GM19240 (cell line): Measurements from ENCODE around the gene CXorf65.

Experiments
- DNase-seq: peaks from one replicate; pipeline ENCODE4 v3.0.0; 2011; ENCODE audit warnings: low spot score; ENCODE audit not compliant: insufficient read length

CXorf65 gene

DNA sequence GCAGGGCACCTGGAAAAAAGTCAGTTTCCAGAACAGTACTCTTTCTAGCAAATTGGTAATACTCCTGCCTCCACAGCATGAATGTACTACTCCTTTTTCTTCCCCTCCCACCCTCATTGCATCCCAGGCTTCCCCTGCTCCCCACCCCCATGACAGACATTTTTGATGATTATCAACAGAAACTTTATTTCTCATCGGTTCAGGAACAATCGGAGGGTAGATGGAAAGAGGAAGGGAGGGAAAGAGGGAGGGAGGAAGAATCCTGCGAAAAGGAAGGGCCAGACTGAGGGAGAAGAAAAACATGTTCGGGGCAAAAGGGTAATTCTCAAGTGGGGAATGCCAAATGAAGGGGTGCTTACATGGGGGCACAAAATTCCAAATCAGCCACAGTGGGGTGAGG, 705 bp upstream of the CXorf65 start:
- no peak for DNase-seq

DNA sequence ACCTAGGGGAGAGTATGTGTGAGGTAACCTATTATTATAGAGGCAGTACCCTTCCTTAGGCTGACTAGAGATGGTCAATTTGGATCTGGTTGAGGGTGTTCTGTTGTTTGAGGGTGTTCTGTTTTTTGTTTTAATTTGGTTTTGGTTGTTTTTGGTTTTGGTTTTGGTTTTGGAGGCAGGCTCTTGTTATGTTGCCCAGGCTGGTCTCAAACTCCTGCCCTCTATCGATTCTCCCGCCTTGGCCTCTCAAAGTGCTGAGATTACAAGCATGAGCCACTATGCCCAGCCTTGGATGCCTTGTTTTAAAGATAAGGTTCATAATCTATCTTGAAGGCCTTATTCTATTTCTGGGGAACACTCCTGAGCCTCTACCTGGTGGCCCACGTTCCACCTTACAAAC, 912 bp downstream of the CXorf65 start:
- DNase-seq = no peak

DNA sequence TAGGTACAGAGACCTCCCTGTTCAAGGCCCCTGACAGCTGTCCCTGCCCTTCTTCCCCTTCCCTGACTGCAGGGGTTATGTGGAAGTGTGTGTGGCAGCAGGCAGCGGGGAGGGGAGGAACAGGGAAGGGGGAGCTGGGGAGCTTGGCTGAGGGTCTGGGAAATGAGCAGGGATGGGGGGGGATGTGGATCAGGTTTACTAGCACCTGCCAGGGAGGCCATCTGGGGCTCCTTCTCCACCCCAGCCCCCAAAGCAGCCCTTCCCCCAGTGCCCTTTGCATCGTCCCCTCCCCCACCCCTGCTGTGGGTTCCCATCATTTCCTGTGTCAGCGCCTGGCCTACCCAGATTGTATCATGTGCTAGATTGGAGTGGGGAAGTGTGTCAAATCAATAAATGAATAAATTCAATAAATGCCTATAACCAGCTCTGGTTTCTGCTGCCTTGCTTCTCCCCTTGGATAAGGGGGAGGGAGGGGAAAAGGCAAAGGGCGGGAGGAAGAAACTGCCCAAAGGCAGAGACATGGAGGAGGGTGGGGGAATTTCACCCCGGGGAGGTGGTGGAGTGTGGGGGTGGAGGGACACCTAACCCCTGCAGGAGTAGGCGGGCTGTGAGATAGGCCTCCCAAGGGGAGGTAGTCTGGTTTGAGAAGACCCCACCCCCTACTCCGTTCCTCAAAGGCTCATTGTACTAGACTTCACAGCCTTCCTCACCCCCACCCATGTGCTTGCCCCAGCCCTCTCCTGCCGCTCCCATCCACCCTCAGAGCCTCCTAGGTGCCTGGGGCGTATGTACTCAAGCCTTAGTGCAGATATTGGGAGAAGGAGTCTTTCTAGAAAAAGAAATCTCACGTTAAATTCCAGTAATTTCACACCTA, 3.2 kb downstream of the CXorf65 start:
- DNase-seq = no peak

DNA sequence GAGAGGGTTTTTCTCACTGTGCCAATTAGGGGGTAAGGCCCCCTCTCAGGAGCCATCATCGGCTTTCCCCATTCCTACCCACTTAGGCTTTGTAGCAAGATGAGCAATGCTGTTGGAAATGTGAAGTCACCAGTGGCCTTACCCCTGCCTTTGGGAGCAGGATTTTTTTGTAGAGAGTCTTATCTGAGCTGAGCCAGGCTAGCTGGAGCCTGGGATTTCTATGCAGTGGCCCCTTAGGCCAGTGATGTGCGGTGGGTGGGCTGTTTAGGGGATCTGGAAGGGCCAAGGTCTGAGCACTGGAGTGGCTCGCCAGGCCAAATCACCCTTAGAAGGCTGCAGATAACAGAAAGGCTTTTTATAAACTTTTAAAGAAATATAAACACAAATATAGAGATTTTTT, 4.2 kb downstream of the CXorf65 start:
- no peak for DNase-seq

DNA sequence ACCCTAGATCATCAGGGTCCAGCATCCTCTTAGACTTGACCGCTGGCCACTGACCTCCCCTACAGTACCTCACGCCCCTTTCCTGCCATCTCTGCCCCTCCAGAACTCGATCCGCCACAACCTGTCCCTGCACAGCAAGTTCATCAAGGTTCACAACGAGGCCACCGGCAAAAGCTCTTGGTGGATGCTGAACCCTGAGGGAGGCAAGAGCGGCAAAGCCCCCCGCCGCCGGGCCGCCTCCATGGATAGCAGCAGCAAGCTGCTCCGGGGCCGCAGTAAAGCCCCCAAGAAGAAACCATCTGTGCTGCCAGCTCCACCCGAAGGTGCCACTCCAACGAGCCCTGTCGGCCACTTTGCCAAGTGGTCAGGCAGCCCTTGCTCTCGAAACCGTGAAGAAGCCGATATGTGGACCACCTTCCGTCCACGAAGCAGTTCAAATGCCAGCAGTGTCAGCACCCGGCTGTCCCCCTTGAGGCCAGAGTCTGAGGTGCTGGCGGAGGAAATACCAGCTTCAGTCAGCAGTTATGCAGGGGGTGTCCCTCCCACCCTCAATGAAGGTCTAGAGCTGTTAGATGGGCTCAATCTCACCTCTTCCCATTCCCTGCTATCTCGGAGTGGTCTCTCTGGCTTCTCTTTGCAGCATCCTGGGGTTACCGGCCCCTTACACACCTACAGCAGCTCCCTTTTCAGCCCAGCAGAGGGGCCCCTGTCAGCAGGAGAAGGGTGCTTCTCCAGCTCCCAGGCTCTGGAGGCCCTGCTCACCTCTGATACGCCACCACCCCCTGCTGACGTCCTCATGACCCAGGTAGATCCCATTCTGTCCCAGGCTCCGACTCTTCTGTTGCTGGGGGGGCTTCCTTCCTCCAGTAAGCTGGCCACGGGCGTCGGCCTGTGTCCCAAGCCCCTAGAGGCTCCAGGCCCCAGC, 5.7 kb downstream of the CXorf65 start:
- no peak for DNase-seq

DNA sequence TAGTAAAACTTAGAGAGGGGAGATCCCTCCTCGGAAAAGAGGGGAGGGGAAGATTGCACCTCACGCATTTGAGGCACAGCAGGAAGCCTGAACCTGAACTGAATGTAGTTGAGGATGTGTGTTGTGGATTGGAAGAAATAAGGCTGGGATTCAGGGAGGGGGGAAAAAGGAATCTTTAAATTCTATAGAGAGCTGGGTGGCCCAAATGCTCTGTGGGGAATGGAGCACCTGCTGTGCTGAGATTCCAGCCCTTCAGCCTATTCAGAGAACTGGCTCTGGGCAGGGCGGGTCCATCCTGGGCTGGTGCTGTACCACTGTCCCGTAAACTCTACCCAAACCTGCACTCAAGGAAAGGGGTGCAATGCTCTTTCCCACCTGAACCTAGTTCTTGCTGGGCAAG, 6.8 kb downstream of the CXorf65 start:
- no peak for DNase-seq

DNA sequence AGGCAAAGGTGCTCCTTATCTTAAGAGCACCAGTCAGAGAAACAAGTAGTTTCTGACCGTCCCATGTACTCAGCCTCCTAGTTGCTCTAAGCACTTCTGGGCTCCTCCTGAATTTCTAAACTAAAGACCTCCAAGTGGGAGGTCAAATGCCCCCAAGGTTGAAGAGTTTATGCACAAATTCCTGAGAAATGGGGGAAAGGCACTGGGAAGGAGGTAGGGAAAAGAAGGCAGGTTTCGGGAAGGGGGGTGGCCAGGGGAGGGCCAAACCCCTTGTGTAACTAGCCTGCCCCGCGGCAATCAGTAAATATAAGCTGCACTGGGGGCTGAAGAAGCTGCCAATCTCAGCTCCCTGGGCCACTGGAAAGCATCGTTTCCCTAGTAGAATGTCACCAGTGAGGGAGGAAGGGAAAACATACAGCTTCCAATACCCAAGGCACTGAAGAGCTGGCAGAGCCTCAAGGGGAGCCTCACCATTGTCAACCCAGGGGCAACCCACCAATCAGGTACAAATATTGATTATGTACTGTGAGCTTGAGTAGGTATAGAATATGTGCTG, 7.5 kb downstream of the CXorf65 start:
- no peak for DNase-seq

DNA sequence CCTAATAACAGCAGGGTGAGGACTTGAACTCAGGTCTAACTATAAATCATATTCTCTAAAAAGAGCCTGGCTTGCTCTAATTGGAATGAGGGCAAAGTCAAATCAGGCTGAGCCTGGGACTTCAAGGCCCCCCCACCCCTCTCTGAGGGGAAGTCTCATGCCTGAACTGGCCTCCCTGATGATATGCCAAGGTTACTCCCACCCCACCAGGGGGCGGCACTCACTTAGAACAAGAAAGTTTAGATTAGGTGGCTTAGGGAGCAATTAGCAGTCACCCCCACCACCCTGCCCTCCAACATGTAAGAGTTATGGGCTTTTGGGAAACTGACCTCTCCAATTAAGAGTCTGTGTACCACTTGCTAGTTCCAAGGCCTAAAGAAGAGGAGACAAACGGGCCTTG, 8.2 kb downstream of the CXorf65 start:
- no peak for DNase-seq

DNA sequence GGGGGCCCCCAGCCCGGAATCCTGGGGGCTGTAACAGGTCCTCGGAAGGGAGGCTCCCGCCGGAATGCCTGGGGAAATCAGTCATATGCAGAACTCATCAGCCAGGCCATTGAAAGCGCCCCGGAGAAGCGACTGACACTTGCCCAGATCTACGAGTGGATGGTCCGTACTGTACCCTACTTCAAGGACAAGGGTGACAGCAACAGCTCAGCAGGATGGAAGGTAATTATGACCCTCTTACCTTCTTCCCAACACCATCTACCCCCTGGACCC, 9.8 kb downstream of the CXorf65 start:
- DNase-seq = no peak

DNA sequence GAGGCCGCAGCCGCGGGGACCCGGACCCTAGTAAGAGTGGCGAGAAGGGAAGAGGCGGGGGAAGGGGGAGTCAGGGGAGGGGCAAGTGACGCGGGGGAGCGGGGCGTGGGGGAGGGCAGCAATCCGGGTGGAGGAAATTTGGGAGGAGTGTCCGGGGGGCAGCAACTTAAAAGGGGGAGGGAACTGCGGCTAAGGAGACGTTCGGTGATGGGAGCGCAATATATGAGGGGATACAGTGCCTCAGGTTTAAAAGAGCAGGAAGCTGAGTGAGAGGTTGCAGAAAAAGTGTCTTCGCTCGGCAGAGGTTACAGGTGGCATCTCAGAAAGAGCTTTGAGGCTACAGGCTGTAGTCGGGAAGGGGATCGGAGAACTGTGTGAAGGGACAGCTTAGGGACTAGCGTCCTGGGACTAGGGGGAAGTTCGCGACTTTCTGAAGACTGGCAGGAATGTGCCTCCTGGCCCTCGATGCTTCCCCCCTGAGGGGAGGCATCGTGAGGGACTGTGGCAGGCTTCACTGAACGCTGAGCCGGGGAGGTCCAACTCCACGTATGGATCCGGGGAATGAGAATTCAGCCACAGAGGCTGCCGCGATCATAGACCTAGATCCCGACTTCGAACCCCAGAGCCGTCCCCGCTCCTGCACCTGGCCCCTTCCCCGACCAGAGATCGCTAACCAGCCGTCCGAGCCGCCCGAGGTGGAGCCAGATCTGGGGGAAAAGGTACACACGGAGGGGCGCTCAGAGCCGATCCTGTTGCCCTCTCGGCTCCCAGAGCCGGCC, 10.4 kb downstream of the CXorf65 start:
- DNase-seq = no peak

DNA sequence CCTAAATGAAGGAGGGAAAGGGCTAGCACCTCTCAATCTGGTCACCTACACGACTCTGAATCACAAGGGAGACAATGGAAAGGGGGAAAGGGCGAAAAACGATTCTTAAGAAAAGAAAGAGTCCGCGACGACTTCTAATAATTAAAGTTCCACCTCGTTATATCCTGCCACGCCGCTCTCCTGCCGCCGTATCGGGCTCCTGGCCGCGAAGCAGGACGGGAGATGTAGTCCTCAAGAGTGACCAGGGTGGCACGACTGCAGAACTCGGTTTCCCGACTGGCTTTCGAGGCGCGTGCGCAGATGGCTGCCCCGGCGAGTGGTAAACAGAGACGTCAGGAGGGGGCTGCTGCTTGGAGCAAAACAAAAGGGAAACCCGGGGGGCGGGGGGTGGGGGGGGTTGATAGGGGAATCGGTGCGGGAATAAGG, 11.0 kb downstream of the CXorf65 start, which contains the start of gene FOXO4:
Gene FOXO4, plus strand, starts transcription at position 297 of the 426 bp plus-strand sequence. CDS start 678 bp downstream, outside the sequence.
- peak; percentile 75 for DNase-seq

DNA sequence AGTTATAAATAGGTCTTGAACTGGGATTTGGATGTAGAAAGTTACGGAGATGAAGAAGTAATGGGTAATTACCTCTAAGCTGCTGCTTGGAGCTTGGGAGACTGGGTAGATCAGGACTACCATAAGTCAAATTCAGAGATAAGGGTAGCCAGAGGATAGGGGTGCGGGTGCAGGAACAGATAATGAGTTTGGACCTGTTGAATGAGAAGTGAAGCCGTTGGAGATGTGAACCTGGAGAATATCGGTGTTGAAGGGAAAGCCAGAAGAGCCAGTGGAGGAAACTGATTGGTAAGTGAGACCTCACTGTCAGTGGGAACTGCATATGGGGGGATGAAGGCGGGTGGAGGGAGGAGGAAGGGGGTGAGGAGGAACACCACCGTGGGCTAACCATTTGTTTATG, 11.5 kb downstream of the CXorf65 start:
- no peak for DNase-seq

DNA sequence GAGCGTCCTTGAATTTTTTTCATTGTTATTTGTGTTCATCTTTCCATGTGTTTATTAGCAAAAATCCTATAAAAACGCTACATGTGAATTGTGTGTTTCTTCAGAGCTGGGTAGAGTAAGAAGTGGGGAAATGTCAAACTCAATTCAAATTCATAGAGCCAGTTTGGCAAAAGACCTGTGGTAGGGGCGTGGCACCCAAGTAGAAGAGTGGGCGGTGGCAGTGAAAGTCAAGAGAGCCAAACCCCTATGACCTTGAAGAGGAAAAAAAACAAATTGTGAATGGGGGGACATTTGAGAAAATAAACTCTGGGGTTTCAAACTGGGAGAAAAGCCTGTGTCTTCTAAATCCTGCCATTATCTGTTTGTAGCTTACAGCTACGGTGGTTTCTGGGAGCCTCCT, 15.3 kb downstream of the CXorf65 start:
- DNase-seq = no peak

DNA sequence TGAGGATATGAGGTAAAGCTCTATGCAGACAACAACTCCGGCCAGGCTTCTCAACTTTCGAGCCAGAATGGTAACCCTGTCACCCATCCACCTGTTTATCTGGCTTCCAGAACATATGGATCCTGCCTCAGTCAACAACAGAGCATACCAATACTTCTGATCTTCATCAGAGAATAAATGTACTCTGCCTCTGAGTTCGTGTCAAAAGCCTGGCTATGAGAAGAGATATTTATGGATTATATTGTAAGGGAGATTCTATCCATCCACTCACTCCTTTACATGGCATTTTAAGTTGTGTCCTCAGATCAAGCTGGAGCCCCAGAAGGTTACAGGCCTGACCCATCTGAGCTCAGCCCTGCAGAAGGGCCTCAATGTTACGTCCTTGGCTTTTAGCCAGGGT, 20.6 kb downstream of the CXorf65 start:
- DNase-seq = no peak

DNA sequence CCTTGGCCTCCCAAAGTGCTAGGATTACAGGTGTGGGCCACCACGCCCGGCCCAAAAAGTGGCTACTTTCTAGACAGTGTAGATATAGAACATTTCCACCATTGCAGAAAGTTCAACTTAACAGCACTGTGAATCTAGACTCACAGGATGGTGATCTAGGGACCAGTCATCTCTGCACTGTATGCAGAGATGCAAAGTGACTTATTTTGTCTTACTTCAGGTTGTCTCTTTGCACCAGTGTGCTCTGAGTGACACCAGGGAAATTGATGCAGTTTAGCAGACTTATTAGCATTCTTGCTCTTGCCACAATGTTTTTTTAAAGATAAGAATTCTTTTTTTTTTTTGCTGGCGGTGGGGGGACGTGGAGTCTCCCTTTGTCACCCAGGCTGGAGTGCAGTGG, 23.7 kb downstream of the CXorf65 start:
- no peak for DNase-seq

DNA sequence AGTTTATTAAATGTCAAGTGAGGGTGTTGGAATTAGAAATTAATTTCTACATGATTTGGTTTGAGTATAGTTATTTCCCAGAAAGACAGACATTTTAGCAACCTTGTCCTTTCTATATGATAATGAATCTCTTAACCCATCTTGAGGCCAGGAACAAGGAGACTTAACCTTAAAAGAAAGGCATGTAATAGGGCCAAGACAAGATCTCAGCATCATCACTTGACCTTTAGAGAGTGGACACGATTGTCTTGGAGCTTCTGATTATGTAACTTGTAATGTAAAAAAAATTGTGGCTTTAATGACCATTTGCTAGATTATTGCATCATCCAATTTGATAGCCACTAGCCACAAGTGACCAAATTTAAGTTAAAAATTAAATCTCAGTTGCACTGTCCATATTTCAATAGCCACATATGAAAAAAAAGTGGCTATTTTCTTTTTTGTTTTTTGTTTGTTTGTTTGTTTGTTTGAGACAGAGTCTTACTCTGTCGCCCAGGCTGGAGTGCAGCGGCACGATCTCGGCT, 24.4 kb downstream of the CXorf65 start:
- no peak for DNase-seq

DNA sequence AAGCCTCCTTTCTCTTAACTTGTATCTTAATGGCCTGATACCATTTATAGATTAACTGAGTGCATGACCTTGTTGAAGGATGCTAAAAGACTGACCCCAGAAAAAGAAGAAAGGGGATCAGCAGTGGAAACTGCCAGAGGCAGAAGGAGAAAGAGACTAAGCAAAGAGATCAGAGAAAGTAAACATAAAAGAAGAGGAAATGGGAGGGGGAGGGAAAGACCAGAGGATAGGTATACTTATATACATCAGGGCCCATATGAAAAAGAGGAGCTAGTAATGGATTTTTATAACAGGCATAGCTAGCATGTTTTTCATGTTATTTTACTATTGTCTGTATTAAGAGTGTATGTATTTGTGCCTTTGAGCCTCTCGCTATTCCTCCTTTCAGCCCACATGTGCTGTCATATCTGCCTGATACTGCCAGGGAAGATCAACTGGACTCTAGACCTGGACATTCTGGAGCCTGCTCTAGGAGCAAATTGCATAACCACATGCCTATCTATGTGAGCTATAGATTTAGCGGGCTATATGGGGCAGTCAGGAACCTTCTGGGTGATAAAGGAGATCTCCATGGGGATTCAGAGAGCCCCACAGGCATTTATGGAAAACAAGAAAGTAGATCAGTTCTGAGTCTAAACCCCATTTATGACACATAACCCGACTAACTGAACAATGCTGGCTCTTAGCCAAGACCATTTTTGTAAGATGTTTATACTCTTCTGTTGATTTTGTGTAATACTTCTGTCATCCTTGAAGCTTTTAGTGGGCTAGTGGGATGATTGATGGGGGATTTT, 25.0 kb downstream of the CXorf65 start:
- no peak for DNase-seq

DNA sequence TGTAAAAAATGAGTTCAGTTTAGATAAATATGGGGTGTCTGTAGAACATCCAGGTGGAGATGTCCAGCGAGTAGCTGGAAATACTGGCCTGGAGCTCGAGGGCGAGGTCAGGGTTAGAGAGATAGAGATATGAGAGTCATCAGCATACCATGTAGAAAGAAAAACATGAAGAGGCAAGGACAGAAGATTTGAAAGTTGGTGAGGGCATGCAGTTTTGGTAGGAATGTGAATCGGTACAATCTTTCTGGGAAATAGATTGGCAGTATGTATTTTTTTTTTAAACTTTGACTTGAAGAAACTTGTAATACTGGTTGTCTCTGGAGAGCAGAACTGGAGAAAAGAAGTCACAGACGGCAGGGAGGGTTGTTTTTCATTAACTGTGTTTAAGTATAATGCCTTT, 36.0 kb downstream of the CXorf65 start:
- no peak for DNase-seq

DNA sequence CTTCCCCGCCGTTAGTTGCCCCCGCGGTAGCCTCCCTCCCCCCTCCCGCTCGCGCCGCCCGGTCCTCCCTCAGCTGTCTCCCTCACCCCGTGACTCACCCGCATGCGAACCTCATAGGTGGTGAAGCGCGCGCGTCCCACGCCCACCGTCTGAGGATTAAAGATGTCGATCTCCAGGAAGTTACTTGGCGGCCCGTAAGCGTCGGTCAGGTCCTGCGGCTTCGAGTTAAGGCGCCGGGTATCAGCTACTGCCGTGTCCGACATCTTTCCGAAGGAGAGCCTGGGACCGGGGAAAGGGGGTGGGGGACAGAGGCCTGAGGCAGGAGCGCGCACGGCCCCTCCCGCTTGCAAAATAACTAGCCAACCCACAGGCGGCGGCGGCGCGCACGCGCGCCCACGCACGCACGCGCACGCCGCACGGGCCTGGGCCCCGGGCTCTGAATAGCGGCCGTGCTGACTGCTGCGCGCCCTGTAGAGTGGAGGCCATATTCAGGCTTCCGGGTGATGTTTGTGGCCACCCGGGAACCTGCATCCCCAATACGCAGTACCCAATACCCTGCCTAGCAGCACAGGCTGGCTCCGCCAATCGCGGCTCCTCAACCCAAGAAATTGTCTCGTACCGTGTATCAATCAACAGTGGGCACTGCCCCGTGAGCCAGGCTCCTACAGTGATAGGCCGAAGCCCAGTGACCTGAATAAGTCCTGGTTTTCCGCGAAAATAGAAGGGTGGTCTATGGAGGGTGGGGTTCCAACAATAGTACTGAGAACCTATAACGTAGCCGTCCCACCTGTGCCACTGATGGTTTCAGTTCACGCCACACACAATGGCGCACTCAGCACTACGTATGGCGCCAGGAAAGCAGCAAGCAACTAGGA, 38.3 kb downstream of the CXorf65 start, which contains the start of gene SNX12:
Gene SNX12, minus strand, starts transcription at position 291 of the 875 bp plus-strand sequence. Its CDS starts 28 bp downstream, at position 263.
- DNase-seq = peak; percentile 67
